Measurements from ENCODE around the gene TLR2.
"Not testable (repeated sequence)": the region's sequence is repeated elsewhere in the genome, so short reads cannot be mapped to it uniquely, and the experiment has no call there.

TLR2 gene

GRCh38 chr4:153661215-153661822 lies 22.8 kb upstream of the TLR2 start:
- no peak for DNase-seq (ENCODE audit: low read depth in 2 of 2)

DNA sequence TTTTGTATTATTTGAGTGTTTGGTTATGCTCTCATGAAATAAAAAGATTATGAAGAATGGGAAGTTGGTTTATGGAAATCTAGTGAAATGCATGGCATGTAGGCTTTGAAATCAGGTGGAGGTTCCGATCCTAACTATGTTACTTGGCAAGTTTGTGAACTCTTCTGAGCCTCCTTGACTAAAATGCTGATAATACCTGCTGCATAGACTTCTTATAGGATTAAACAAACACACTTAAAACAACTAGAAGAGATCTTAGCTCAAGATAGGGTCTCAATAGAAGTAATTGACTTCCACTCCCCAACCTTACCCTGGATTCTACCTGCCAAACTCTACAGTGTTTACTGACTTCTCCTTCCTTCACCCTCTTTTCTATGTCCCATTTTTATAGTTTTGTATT lies 22.2 kb upstream of the TLR2 start:
- DNase-seq (ENCODE audit: low read depth in 2 of 2): no peak

DNA sequence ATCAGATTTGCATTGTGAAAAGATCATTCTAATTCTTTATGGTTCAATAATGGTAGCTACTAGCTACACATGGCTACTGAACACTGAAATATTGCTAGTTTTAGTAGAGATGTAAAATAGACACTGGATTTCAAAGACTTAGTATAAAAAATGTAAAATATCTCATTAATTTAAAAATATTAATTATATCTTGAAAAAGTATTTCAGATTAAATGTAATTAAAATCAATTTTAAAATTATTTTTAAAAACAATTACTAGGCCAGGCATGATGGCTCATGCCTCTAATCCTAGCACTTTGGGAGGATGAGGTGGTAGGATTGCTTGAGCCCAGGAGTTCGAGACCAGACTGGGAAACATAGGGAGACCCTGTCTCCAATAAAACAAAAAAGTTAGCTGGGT lies 20.4 kb upstream of the TLR2 start:
- DNase-seq (ENCODE audit: low read depth in 2 of 2): no peak

GRCh38 chr4:153666505-153666904 lies 17.6 kb upstream of the TLR2 start:
- not testable (repeated sequence) for DNase-seq (ENCODE audit: low read depth in 2 of 2)

DNA sequence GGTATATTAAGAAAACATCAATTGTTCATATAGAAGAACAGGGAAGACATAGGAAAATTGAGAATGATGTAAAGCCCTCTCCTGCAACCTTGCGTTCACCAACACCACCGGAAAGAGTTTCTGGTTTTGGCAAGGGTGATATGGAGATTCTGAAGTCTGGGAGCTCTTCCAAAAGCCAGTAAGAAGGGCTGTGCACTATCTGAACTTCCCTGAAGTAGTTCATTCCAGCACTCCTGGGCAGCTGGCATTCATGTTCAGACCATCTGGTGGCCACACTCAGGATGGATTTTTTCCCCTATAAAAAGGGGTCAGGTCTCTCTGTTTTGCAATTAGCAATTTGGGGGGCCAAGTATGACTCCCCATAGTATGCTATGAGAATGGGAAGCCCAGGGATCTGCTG lies 15.4 kb upstream of the TLR2 start:
- DNase-seq (ENCODE audit: low read depth in 2 of 2): no peak

- DNase-seq (ENCODE audit: low read depth in 2 of 2): no peak
Observed at GRCh38 chr4:153669838-153670237, 14.2 kb upstream of the TLR2 start.

DNA sequence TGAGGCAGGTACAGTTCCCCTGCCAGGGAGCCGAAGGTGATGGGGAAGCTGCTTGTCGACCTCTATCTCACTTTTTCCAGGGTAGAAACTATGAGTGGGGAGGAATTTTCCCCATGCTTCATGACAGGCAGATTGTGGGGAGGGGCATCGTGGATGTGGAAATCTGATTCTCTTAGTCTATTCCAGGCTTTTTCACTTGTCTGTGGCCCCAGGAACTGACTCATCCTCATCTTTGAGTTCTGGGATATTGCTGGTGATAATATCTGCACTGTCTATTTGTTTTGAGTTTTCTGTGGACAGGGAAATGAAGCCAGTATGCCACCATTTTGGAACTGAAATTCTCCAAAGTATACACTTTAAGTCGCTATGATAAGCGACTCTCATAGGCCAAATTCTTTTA lies 7.6 kb upstream of the TLR2 start:
- no peak for DNase-seq (ENCODE audit: low read depth in 2 of 2)

GRCh38 chr4:153676984-153677383 lies 7.1 kb upstream of the TLR2 start:
- DNase-seq (ENCODE audit: low read depth in 2 of 2): peak in 1 of 2 experiments; percentile 12

DNA sequence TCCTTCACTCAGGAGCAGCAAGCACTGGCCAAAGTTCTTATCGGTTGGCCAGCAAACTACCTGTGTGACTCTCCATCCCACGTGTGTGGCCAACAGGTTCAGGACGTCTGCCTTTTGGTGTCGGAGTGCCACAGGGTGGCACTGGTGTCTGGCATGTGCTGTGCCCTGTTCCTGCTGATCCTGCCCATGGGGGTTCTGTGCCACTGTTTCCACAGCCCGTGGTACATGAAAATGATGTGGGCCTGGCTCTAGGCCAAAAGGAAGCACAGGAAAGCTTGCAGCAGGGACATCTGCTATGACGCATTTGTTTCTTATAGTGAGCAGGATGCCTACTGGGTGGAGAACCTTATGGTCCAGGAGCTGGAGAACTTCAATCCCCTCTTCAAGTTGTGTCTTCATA lies 4.6 kb upstream of the TLR2 start:
- no peak for DNase-seq (ENCODE audit: low read depth in 2 of 2)

GRCh38 chr4:153683763-153684181 lies 308 bp upstream of the TLR2 start:
- no peak for DNase-seq (ENCODE audit: low read depth in 2 of 2)

GRCh38 chr4:153684971-153685371 lies 891 bp downstream of the TLR2 start:
- DNase-seq (ENCODE audit: low read depth in 2 of 2): no peak

DNA sequence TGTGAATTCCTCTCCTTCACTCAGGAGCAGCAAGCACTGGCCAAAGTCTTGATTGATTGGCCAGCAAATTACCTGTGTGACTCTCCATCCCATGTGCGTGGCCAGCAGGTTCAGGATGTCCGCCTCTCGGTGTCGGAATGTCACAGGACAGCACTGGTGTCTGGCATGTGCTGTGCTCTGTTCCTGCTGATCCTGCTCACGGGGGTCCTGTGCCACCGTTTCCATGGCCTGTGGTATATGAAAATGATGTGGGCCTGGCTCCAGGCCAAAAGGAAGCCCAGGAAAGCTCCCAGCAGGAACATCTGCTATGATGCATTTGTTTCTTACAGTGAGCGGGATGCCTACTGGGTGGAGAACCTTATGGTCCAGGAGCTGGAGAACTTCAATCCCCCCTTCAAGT lies 20.4 kb downstream of the TLR2 start:
- no peak for DNase-seq (ENCODE audit: low read depth in 2 of 2)

DNA sequence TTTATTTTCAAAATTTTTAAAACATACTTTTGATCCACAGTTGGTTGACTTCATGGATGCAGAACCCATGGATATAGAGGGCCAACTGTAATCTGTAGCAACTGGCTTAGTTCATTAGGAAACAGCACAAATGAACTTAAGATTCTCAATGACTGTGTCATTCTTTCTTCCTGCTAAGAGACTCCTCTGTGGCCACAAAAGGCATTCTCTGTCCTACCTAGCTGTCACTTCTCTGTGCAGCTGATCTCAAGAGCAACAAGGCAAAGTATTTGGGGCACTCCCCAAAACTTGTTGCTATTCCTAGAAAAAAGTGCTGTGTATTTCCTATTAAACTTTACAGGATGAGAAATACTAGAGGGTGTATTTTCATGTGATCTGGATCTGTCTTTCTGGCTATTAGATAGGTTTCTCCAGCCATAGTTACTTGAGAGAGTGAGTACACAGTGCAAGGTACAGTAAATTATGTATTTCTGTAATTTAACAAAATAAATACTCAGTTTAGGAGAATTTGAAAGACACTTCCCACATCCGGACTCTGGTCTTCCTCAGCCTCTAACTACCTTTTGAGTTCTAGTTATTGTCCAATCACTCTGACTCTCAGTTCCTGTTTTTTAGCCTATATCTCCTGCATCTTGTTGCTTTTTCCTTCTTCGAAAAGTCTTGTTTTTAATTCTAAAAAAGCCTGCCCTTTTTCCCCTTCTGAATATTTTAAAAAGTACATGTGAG lies 21.8 kb downstream of the TLR2 start:
- no peak for DNase-seq (ENCODE audit: low read depth in 2 of 2)

DNA sequence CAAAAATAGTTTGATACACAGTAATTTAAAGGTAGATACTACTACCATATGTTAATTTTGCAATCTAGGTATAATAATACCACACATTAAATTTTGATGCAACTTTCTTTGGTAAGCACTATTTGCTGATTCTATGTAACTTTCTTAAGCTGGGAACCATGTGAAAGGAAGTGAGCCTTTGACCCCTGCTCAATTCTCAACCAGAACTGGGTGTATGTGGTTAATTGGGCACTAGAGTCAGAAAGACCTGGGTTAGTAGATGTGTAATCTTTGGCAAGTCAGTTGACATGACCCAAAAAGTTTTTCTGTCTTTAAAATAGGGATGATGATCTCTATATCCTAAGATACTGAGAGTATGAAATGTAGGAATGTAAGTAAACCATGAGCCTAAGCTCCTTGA lies 22.4 kb downstream of the TLR2 start:
- DNase-seq (ENCODE audit: low read depth in 2 of 2): no peak

DNA sequence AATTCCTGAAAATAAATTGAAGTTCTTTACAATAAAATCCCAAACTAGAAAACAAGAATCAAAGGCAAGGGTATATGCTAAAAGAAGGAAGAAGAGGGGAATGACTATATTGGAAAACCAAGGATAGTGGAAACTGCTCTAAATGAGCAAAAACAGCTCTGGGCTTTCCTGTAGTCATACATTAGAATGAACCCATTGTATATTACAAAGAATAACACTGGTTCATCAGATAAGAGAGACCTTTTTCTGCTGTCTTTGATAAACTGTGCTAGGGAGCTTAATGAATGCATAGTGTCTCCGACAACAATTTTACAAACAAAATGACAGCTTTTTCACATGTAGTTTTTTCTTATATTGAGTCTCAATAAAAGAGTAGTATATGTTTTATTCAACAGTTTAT lies 26.6 kb downstream of the TLR2 start:
- no peak for DNase-seq (ENCODE audit: low read depth in 2 of 2)

GRCh38 chr4:153713866-153714646 lies 30.0 kb downstream of the TLR2 start:
- DNase-seq (ENCODE audit: low read depth in 2 of 2): peak; percentile 15 to 28

GRCh38 chr4:153722036-153722435 lies 38.0 kb downstream of the TLR2 start:
- DNase-seq (ENCODE audit: low read depth in 2 of 2): no peak

- no peak for DNase-seq (ENCODE audit: low read depth in 2 of 2)
Observed at GRCh38 chr4:153724606-153725005, 40.5 kb downstream of the TLR2 start.

- DNase-seq (ENCODE audit: low read depth in 2 of 2): no peak
Observed at GRCh38 chr4:153725136-153725830, 41.2 kb downstream of the TLR2 start.

DNA sequence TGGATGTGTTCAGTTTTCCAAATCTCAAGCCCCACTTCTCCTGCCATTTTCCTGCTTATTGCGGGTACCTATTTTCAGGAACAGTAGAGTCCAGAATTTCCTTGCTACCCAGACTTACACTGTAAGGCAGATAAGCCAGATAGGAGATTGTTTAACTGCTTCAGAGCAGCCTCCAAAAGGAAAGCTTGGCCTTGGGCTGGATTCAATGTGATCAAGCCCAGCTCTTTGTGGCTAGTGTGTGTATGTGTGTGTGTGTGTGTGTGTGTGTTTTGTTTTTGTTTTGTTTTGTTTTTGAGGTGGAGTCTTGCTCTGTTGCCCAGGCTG lies 41.7 kb downstream of the TLR2 start:
- no peak for DNase-seq (ENCODE audit: low read depth in 2 of 2)

- no peak for DNase-seq (ENCODE audit: low read depth in 2 of 2)
Observed at GRCh38 chr4:153728151-153728550, 44.1 kb downstream of the TLR2 start.

DNA sequence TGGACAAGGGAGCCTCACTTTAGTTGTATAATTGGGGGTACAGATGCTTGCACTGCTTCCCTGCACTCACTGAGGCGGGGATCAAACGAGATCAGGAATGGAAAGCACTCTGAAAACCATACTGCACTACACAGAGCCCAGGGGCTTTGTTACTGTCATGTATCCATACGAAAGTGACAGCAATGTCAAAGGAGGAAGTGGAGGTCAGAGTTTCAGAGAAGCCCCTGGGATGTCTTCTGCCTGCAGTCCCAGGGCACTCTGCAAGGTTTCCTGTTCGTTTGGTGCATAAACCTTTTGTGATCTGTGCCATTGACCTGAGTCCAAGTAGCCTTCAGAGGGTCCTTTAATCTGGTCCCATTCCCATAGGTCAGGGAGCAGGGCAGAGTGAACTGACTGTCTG lies 44.6 kb downstream of the TLR2 start:
- DNase-seq (ENCODE audit: low read depth in 2 of 2): no peak

- no peak for DNase-seq (ENCODE audit: low read depth in 2 of 2)
Observed at GRCh38 chr4:153729895-153730294, 45.8 kb downstream of the TLR2 start.

Data from fibroblast of skin of left biceps (primary cell).